ENCODE results near the gene ADGRB3. TPM values are rescaled to one million over a fixed set of nuclear protein-coding genes. Genes with fewer than 3 reads are reported as not detected.
"Not testable (repeated sequence)": the region's sequence is repeated elsewhere in the genome, so short reads cannot be mapped to it uniquely, and the experiment has no call there.

ADGRB3 gene
- total and polyA plus RNA-seq, 2 donors (not counting 3 experiments of a cell fraction or from before 2014, with no cell fraction given), result not detected

GRCh38 chr6:68779366-68779765, 144.3 kb downstream of the ADGRB3 start:
- Histone ChIP-seq H3K36me3 (ENCODE audit: control insufficient read depth in 2 of 2, extremely low read depth in 1 of 2, insufficient read depth in 2 of 2, low read length in 2 of 2) (no peaks in the 10 kb centered on the region), H3K9me3 (replicated peaks; ENCODE audit: control insufficient read depth, insufficient read depth, low read length) (no peaks in the 10 kb centered on the region), H3K27ac (ENCODE audit: insufficient read depth, low read depth, low read length) (no peak overlapping the region), H3K4me2 (ENCODE audit: insufficient read depth, low read length) (no peak overlapping the region), H4K20me1 (replicated peaks; ENCODE audit: control insufficient read depth, extremely low read depth, insufficient read depth, low read length) (no peaks in the 10 kb centered on the region), H3K9me1 (replicated peaks; ENCODE audit: control insufficient read depth, extremely low read depth, insufficient read depth, low read length) (no peaks in the 10 kb centered on the region), H3K9ac (replicated peaks; ENCODE audit: extremely low read depth, insufficient read depth, low read length) (no peak overlapping the region), H2AFZ (ENCODE audit: low read depth, low read length) (no peak overlapping the region), H3K79me2 (ENCODE audit: control insufficient read depth, insufficient read depth, low read length) (no peaks in the 10 kb centered on the region), H3K4me1 (ENCODE audit: control insufficient read depth, extremely low read depth, insufficient read depth, low read length) (no peaks in the 10 kb centered on the region), H3K4me3 (replicated peaks in 1 of 3; ENCODE audit: insufficient read depth in 1 of 3, low read depth in 1 of 3, low read length in 3 of 3) (no peak overlapping the region), H3K27me3 (ENCODE audit: control insufficient read depth in 2 of 2, insufficient read depth in 2 of 2, low read length in 2 of 2) (no peaks in the 10 kb centered on the region)
- ChIA-PET CTCF (no interaction called here), POLR2A (no interaction called here)
- no peak for FAIRE-seq
- dilution Hi-C loops (cut with MboI; ENCODE audit: extremely low pct_ligation_motif_present, low sequenced_read_pairs) (no loop called here), intact Hi-C loops (cut with micrococcal nuclease) (loop anchor here (5.0 kb wide), 1 partner anchor 142 kb away; the partner anchor contains the start of gene ADGRB3)
- no TSS peak for BruUV-seq (replicated peaks)
- TF ChIP-seq GATA2 (IDR thresholded peaks at IDR 0.05; ENCODE audit: insufficient read depth, insufficient read length, low read depth, low read length) (no peak), EZH2 (IDR thresholded peaks at IDR 0.05; ENCODE audit: borderline replicate concordance, low read depth, low read length, severe bottlenecking) (no peak), MAX (IDR thresholded peaks at IDR 0.05; ENCODE audit: insufficient read depth, insufficient read length) (no peak), POLR2AphosphoS5 (IDR thresholded peaks at IDR 0.05; ENCODE audit: insufficient read depth, low read depth, low read length) (no peak), CTCF (IDR thresholded peaks at IDR 0.05; ENCODE audit: extremely low read depth in 1 of 2, insufficient read depth in 1 of 2, low read depth in 1 of 2, low read length in 2 of 2) (no peak), MYC (IDR thresholded peaks at IDR 0.05; ENCODE audit: low read depth, low read length) (no peak), JUN (IDR thresholded peaks at IDR 0.05; ENCODE audit: borderline replicate concordance, insufficient read depth, insufficient read length, low read depth) (no peak), FOS (IDR thresholded peaks at IDR 0.05; ENCODE audit: borderline replicate concordance, insufficient read depth, low read length) (no peak), POLR2A (IDR thresholded peaks at IDR 0.05; ENCODE audit: low read depth, low read length) (no peak)
- DNase-seq (ENCODE audit: low read depth, low spot score), result no peak

GRCh38 chr6:68790128-68790527, 155.0 kb downstream of the ADGRB3 start:
- H3K9me1 ChIP-seq (replicated peaks; ENCODE audit: control insufficient read depth, extremely low read depth, insufficient read depth, low read length); H2AFZ ChIP-seq (ENCODE audit: low read depth, low read length); H3K4me2 ChIP-seq (ENCODE audit: insufficient read depth, low read length); H3K79me2 ChIP-seq (ENCODE audit: control insufficient read depth, insufficient read depth, low read length); intact Hi-C loops (cut with micrococcal nuclease); H3K9me3 ChIP-seq (replicated peaks; ENCODE audit: control insufficient read depth, insufficient read depth, low read length); BruUV-seq (replicated peaks); POLR2A ChIA-PET; H3K4me3 ChIP-seq (replicated peaks in 1 of 3; ENCODE audit: insufficient read depth in 1 of 3, low read depth in 1 of 3, low read length in 3 of 3); H3K4me1 ChIP-seq (ENCODE audit: control insufficient read depth, extremely low read depth, insufficient read depth, low read length); H3K27me3 ChIP-seq (ENCODE audit: control insufficient read depth in 2 of 2, insufficient read depth in 2 of 2, low read length in 2 of 2); H3K36me3 ChIP-seq (ENCODE audit: control insufficient read depth in 2 of 2, extremely low read depth in 1 of 2, insufficient read depth in 2 of 2, low read length in 2 of 2); DNase-seq (ENCODE audit: low read depth, low spot score); FAIRE-seq; H3K9ac ChIP-seq (replicated peaks; ENCODE audit: extremely low read depth, insufficient read depth, low read length); H3K27ac ChIP-seq (ENCODE audit: insufficient read depth, low read depth, low read length); dilution Hi-C loops (cut with MboI; ENCODE audit: extremely low pct_ligation_motif_present, low sequenced_read_pairs); H4K20me1 ChIP-seq (replicated peaks; ENCODE audit: control insufficient read depth, extremely low read depth, insufficient read depth, low read length); CTCF ChIA-PET: not testable (repeated sequence)

GRCh38 chr6:68814976-68815375, 179.9 kb downstream of the ADGRB3 start:
- FAIRE-seq, result not testable (repeated sequence)

More at GRCh38 chr6:68814976-68815375, 179.9 kb downstream of the ADGRB3 start:
- H3K9me1 ChIP-seq (replicated peaks; ENCODE audit: control insufficient read depth, extremely low read depth, insufficient read depth, low read length); H4K20me1 ChIP-seq (replicated peaks; ENCODE audit: control insufficient read depth, extremely low read depth, insufficient read depth, low read length); H3K36me3 ChIP-seq (ENCODE audit: control insufficient read depth in 2 of 2, extremely low read depth in 1 of 2, insufficient read depth in 2 of 2, low read length in 2 of 2); dilution Hi-C loops (cut with MboI; ENCODE audit: extremely low pct_ligation_motif_present, low sequenced_read_pairs); H3K4me1 ChIP-seq (ENCODE audit: control insufficient read depth, extremely low read depth, insufficient read depth, low read length); BruUV-seq (replicated peaks); H3K27me3 ChIP-seq (ENCODE audit: control insufficient read depth in 2 of 2, insufficient read depth in 2 of 2, low read length in 2 of 2); H3K27ac ChIP-seq (ENCODE audit: insufficient read depth, low read depth, low read length); DNase-seq (ENCODE audit: low read depth, low spot score); H3K79me2 ChIP-seq (ENCODE audit: control insufficient read depth, insufficient read depth, low read length); H3K9me3 ChIP-seq (replicated peaks; ENCODE audit: control insufficient read depth, insufficient read depth, low read length); H3K4me3 ChIP-seq (replicated peaks in 1 of 3; ENCODE audit: insufficient read depth in 1 of 3, low read depth in 1 of 3, low read length in 3 of 3); intact Hi-C loops (cut with micrococcal nuclease); H3K9ac ChIP-seq (replicated peaks; ENCODE audit: extremely low read depth, insufficient read depth, low read length); POLR2A ChIA-PET; CTCF ChIA-PET; H3K4me2 ChIP-seq (ENCODE audit: insufficient read depth, low read length); H2AFZ ChIP-seq (ENCODE audit: low read depth, low read length): not testable (repeated sequence)
